ENCODE results near the gene BATF.
"Not testable (repeated sequence)": the region's sequence is repeated elsewhere in the genome, so short reads cannot be mapped to it uniquely, and the experiment has no call there.

The BATF gene

GRCh38 chr14:75522224-75522982, at the start of gene BATF:
BATF (plus strand) TSS chr14:75522469; CDS start chr14:75522683, 214 bp downstream.
- peak; percentile 39 for DNase-seq

- DNase-seq = not testable (repeated sequence)
Measured at GRCh38 chr14:75474127-75474526, 48.1 kb upstream of the BATF start.

DNA sequence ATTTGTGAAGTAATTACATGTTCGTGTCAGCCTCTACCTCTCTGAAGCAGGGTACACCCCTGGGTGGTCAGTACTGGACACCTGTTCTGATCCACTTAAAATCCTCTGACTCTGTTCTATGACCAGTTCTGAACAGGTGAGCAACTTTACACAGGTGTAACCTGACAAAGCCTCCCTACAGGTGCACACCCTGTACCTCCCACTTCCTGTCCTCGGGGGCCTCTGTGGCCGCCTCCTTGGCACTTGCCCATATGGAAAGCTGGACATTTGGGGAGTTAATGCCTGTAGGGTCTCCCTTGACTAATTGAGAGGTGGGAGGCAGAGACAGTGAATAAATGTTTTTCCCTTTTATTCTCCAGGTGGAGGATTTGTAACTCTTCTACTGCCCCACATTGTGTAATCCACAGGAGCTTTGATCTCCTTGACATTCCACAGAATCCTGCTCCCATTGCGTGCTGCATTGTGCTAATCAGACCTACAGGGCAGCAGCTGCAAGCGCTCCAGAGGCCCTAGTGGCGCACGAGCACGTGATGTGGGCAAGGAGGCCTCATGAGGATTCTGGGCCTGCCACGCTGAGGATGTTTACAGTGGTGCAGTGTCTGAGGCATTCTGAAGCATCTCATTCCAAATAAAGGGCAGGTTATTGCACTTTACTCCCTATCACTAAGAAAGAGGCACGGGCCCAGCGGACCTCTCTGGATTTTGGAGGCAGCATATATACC, 45.8 kb upstream of the BATF start:
- DNase-seq = no peak

- no peak for DNase-seq
Measured at GRCh38 chr14:75477881-75478280, 44.4 kb upstream of the BATF start.

DNA sequence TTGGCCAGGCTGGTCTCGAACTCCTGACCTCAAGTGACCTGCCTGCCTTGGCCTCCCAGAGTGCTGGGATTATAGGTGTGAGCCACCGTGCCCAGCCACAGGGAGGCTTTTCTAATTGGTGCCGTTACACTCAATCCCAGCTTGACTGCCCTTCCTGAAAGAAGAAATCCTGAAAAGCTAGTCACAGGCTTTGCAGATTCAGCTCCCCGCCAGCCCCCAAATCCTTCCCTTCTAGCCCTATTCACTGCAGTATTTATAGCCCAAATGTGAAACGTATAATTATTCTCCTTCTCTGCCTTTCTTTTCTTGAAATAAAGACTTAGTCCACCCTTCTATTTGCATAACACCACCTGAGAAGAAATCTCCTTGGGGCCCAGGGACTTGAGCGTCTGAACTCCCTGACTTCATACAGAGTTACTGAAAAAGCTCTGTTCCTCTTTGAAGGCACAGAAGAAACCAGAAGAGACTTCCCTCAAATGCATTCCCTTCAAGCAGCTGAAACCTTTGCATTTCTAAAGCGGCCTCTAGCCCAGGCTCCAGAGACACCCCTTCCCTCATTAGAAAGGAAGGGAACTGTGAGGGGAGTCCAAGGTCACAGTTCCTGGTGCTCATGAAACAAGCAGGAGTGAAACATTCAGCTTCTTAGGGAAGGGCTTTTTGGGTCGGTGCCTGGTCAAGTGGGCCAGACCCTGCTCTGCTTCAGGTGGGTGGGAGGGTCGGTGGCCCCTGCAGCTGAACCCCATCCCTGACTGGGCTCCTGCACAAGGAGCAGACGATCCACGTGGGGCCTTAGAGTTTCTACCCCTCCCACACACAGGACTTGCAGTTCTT, 42.3 kb upstream of the BATF start:
- DNase-seq = no peak

GRCh38 chr14:75482366-75482765, 39.9 kb upstream of the BATF start:
- DNase-seq = no peak

GRCh38 chr14:75484711-75485429, 37.4 kb upstream of the BATF start:
- DNase-seq = no peak

DNA sequence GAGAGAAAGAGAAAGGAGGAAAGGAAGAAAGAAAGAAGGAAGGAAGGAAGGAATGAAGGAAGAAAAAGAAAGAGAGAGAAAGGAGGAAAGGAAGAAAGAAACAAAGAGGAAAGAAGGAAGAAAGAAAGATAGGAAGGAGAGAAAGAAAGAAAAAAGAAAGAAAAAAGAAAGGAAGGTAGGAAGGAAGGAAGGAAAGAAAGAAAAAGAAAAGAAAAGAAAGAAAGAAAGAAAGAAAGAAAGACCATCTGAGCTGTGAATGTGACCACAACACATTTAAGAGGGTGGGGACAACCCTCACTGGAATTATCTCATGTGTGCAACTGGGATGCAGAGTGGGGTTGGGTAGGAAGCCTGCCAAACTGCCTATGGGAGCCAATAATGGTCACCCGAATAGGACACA, 36.0 kb upstream of the BATF start:
- DNase-seq = peak; percentile 2

DNA sequence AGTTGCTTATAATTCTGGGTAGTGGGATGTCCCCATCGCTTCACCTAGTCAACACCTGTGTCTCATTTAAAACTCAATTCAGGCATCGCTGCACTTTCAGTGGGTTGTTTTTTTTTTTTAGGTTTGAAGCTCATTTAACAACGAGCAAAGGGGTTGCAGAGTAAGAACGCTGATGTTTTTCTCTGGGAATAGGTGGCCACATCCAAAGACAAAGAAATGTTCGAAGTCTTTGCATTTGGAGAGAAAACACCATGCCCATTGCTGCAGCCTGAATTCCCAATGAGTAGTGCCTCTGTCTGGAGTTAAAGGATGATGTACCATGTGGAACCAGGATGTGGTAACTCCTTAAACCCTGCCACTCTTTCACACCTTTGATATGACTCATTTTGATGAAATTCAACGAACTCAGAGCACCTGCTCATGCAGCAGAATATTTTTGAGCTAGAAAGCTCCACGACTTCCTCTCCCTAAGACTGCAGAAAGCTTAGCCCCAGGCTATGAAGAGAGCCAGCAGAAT, 35.1 kb upstream of the BATF start:
- DNase-seq = no peak

DNA sequence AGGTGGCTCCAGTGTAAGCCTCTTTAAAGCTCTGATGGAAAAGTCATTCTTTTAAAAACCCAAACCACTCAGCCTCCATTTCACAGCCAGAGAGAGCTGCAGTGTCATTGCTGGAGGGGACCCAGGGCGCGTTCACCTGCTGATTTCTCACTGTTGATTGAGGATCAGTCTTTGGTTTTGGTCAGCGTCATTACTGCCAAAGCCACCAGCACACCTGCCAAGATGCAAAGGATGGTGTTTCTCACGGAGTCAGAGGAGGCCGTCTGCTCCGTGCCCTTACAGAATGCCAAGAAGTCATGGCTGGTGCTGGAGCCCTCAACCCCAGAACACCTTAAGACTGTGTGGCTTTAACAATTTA, 32.8 kb upstream of the BATF start:
- DNase-seq = no peak

DNA sequence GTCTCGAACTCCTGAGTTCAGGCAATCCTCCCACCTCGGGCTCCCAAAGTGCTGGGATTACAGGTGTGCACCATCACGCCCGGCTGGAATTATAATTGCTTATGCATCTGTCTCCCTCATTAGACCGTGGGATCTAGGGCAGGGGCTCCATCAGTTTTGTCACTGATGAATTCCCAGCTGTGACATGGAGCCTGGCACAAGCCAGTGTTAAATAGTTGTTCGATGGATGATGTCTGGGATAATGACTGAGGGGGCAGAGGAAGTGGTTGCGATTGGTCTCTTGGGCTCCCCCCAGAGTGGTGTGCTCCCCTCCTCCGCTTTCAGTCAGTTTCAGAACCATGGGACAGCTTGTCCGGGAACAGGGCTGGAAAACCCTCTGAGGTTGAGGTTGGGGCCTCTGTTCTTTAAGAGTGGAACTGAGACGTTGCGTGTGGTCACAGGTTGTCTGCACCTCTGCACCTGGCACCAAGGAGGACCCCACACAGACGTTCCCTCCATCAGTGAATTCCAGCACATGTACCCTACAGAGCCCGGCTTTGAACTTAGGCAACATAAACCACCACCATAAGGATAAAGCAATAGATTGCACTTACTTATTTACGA, 30.8 kb upstream of the BATF start:
- DNase-seq = no peak

- DNase-seq = no peak
Measured at GRCh38 chr14:75492832-75493591, 29.3 kb upstream of the BATF start.

DNA sequence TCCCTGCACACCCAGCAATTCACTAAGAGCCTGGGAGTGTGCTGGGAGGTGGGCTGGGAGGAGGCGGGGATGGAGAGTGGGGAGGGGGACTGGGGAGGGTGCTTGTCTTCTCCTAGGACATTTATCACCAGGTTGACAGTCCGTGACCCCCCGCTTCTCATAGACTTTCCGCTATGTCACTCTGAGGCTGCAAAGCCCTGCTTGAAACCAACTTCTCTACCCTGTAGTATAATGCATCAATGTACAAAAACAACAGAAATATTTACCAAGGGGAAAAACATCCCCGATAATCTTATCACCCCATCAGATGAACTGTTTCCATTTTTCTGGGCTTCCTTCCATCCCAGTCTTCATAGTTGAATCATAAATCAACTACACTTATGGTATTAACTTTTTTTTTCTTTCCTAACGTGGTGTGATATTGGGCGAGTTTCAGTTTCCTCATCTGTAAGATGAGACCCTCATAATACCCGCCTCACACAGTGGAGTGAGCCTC, 28.6 kb upstream of the BATF start:
- no peak for DNase-seq

GRCh38 chr14:75494896-75495295, 27.4 kb upstream of the BATF start:
- no peak for DNase-seq

DNA sequence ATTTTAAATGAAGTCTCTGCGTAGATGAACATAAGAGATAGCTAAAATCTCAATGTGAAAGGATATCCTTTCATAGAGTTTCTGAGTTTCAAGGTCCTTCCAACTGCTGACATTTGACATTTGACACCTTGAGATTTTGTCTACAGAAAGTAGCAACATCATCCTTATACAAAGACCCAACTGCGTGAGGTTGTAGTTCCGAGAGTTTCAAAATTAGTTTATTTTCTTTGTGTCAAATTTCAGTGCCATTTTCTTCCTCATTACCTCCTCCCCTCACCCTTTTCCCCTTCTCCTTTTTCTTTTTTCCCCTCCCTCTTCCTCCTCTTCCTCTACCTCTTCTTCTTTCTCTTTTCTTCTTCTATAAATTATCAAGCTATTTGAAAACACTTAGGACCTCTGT, 26.9 kb upstream of the BATF start:
- DNase-seq = no peak

DNA sequence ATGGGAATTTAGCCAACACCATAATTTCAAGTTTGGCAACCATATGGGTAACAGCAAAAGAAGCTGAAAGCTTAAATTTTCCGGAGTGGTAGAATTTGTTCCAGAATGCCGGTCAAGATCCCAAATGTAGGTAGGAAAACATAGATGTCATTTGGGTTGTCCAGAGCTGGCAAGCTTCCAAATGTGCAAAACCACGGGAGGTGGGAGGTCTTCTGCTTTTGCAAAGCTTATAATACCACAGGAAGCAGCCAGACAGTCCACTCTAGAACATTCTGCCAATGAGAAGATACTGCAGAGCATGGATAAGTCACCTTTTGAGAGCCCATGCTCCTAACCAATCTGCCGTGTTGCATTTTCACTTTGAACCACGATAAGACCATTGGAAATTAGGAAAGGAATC, 26.4 kb upstream of the BATF start:
- DNase-seq = peak; percentile 30

GRCh38 chr14:75496755-75497154, 25.5 kb upstream of the BATF start:
- DNase-seq = no peak

- peak; percentile 59 for DNase-seq
Measured at GRCh38 chr14:75497191-75497590, 25.1 kb upstream of the BATF start.

- no peak for DNase-seq
Measured at GRCh38 chr14:75497701-75498100, 24.6 kb upstream of the BATF start.

GRCh38 chr14:75499084-75499875, 23.0 kb upstream of the BATF start:
- no peak for DNase-seq
